GM19452 (cell line): ENCODE measurements around the gene ZNF346.
"Not testable (repeated sequence)": the region's sequence is repeated elsewhere in the genome, so short reads cannot be mapped to it uniquely, and the experiment has no call there.

Source experiments
- ATAC-seq: cut with Tn5 transposase; IDR thresholded peaks from one replicate; pipeline ENCODE4 v1.9.1; 2021; ENCODE audit not compliant: unreplicated experiment

Gene ZNF346, protein sequence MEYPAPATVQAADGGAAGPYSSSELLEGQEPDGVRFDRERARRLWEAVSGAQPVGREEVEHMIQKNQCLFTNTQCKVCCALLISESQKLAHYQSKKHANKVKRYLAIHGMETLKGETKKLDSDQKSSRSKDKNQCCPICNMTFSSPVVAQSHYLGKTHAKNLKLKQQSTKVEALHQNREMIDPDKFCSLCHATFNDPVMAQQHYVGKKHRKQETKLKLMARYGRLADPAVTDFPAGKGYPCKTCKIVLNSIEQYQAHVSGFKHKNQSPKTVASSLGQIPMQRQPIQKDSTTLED

GRCh38 chr5:177022386-177023302, at the start of gene ZNF346:
Gene ZNF346 (plus strand): TSS chr5:177022696. CDS start chr5:177022739, 43 bp downstream.
- peak; percentile 93 for ATAC-seq

GRCh38 chr5:176979669-176980068, 42.8 kb upstream of the ZNF346 start:
- ATAC-seq = no peak

DNA sequence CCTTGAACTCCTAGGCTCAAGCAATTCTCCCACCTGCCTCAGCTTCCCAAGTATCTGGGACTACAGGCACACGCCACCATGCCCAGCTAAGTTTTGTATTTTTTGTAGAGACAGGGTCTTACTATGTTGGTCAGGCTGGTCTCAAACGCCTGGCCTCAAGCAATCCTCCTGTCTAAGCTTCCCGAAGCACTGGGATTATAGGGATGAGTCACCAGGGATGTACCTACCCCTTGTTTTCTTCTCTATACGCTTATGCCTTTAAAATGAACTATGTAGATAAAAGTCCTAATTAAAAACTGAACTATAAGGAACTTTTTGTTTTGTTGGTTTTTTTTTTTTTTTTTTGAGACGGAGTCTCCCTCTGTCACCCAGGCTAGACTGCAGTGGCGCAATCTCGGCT, 41.7 kb upstream of the ZNF346 start:
- ATAC-seq = no peak

DNA sequence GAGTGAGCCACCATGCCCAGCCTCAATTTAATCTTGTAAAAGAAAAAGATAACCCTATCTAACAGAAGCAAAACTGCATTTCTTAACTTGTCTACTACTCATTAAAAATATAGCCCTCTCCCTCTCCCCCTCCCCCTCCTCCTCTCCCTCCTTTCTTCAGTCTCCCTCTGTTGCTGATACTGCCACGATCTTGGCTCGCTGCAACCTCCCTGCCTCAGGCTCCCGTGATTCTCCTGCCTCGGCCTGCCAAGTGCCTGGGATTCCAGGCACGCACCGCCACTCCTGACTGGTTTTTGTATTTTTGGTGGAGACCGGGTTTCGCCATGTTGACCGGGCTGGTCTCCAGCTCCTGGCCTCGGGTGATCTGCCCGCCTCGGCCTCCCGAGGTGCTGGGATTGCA, 39.4 kb upstream of the ZNF346 start:
- ATAC-seq = not testable (repeated sequence)

- ATAC-seq = not testable (repeated sequence)
Observed at GRCh38 chr5:176983593-176983992, 38.9 kb upstream of the ZNF346 start.

GRCh38 chr5:176984176-176984575, 38.3 kb upstream of the ZNF346 start:
- ATAC-seq = not testable (repeated sequence)

- ATAC-seq = peak; percentile 77
Observed at GRCh38 chr5:176985516-176985915, 37.0 kb upstream of the ZNF346 start.

DNA sequence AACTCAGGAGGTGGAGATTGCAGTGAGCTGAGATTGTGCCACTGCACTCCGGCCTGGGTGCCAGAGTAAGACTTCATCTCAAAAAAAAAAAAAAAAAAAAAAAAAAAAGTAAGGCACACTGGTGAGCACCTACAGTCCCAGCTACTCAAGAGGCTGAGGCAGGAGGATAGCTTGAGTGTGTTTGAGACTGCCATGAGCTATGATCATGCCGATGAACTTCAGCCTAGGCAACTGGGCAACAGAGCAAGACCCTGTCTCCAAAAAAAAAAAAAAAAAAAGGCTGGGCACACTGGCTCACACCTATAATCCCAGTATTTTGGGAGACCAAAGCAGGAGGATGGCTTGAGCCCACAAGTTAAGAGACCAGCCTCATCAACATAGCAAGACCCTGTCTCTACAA, 36.2 kb upstream of the ZNF346 start:
- no peak for ATAC-seq

DNA sequence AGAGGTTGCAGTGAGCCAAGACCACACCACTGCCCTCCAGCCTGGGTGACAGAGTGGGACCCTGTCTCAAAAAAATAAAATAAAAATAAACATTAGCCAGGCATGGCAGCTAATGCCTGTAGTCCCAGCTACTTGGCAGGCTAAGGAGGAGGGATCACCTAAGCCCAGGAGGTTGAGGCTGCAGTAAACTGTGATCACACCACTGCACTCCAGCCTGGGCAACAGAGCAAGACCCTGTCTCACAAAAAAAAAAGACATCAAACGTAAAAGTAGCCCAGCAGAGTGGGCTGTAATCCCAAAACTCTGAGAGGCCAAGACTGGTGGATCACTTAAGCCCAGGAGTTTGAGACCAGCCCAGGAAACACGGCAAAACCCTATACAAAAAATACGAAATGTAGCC, 34.9 kb upstream of the ZNF346 start:
- no peak for ATAC-seq

- ATAC-seq = not testable (repeated sequence)
Observed at GRCh38 chr5:176993081-176993480, 29.4 kb upstream of the ZNF346 start.

DNA sequence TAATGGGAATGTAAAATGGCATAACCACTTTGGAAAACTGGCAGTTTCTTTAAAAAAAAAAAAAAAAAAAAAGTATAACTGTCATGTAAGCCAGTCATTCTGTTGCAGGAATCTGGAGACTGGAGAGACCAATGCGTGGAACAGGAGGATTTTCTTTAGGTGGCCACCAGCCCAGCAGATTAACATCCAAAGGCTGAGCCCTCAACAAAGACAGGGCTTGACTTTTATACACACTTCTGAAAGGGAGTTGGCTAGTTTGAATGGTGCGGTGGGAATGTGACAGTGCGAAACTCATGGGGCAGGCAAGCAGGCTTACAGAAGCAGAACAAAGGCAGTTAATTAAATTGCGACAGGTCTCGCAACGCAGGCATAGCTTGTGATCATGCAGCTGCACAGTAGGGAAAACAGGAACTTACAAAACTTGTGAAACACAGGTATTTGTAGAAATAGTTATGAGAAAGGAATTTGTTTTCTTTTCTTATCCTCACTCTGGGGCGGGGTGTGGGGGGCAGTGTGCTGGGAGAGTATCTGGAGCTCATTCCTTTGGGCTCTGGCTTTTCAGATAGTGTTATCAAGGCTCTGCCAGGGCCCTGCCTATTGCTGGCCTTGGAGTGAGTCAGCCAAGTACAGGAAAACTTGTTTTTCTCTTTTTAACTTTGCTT, 27.9 kb upstream of the ZNF346 start:
- no peak for ATAC-seq

GRCh38 chr5:176995122-176995490, 27.4 kb upstream of the ZNF346 start:
- no peak for ATAC-seq

- peak; percentile 58 for ATAC-seq
Observed at GRCh38 chr5:176995896-176996767, 26.4 kb upstream of the ZNF346 start.

- no peak for ATAC-seq
Observed at GRCh38 chr5:176996780-176997179, 25.7 kb upstream of the ZNF346 start.

GRCh38 chr5:176998828-176999227, 23.7 kb upstream of the ZNF346 start:
- ATAC-seq = no peak

GRCh38 chr5:176999526-176999925, 23.0 kb upstream of the ZNF346 start:
- ATAC-seq = not testable (repeated sequence)

GRCh38 chr5:177003649-177004048, 18.8 kb upstream of the ZNF346 start:
- ATAC-seq = no peak

DNA sequence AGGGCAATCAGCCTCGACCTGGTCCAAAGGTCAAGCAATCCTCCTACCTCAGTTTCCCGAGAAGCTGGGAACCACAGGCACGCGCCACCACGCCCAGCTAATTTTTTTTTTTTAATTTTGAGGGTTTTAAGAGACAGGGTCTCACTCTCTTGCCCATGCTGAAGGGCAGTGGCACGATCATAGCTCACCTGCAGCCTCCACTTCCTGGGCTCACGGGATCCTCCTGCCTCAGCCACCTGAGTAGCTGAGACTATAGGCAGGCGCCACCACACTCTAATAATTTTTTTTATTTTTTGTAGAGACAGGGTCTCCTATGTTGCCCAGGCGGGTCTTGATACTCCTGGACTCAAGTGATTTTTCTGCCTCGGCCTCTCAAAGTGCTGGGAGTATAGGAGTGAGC, 17.5 kb upstream of the ZNF346 start:
- no peak for ATAC-seq

GRCh38 chr5:177005619-177006264, 16.8 kb upstream of the ZNF346 start:
- peak; percentile 51 for ATAC-seq
